ENCODE measurements around the gene SLC25A39. TPM values are rescaled to one million over a fixed set of nuclear protein-coding genes. Genes with fewer than 3 reads are reported as not detected.

The SLC25A39 gene
- total and polyA plus RNA-seq, 2 donors (not counting 1 experiment from before 2014, with no cell fraction given) = 35.3 to 70.2 TPM

- Histone ChIP-seq H3K9me3 (ENCODE audit: control insufficient read depth, insufficient read depth, low read depth, low read length) (no peaks in the 10 kb centered on the region), H3K27ac (ENCODE audit: insufficient read depth, low read length) (no peak overlapping the region), H3K36me3 (ENCODE audit: control insufficient read depth, insufficient read depth, low read length) (no peaks in the 10 kb centered on the region), H3K4me3 (replicated peaks in 1 of 4; ENCODE audit: control extremely low read depth in 1 of 4, insufficient read depth in 1 of 4, low read depth in 3 of 4, low read length in 4 of 4) (no peak overlapping the region), H4K20me1 (ENCODE audit: control insufficient read depth, extremely low read depth, insufficient read depth, low read length) (no peaks in the 10 kb centered on the region), H2AFZ (ENCODE audit: low read length) (no peak overlapping the region), H3K9ac (ENCODE audit: insufficient read depth, low read length) (no peak overlapping the region), H3K27me3 (ENCODE audit: control insufficient read depth, insufficient read depth, low read length) (peaks cover 12% of the 10 kb centered on the region), H3K79me2 (ENCODE audit: control insufficient read depth, insufficient read depth, low read length) (no peaks in the 10 kb centered on the region), H3K4me2 (ENCODE audit: extremely low read depth, insufficient read depth, low read length) (no peak overlapping the region), H3K4me1 (ENCODE audit: control insufficient read depth, extremely low read depth, insufficient read depth, low read length) (no peaks in the 10 kb centered on the region)
- no peak for TF ChIP-seq CTCF (conservative IDR thresholded peaks at IDR 0.05 in 1 of 2, IDR thresholded peaks at IDR 0.05 in 1 of 2; ENCODE audit: low read depth in 1 of 2, low read length in 2 of 2)
- no peak for TF ChIP-seq EZH2 (IDR thresholded peaks at IDR 0.05; ENCODE audit: low read length, missing control alignments)
- no peak for DNase-seq (ENCODE audit: low read depth in 2 of 2)
These were observed 20.0 kb downstream of the SLC25A39 start for GRCh38 chr17:44304651-44305050.

- DNase-seq (ENCODE audit: low read depth in 2 of 2) = no peak
- Histone ChIP-seq H3K36me3 (ENCODE audit: control insufficient read depth, insufficient read depth, low read length) (no peaks in the 10 kb centered on the region), H3K4me2 (ENCODE audit: extremely low read depth, insufficient read depth, low read length) (no peak overlapping the region), H2AFZ (ENCODE audit: low read length) (no peak overlapping the region), H3K4me3 (replicated peaks in 1 of 4; ENCODE audit: control extremely low read depth in 1 of 4, insufficient read depth in 1 of 4, low read depth in 3 of 4, low read length in 4 of 4) (no peak overlapping the region), H3K79me2 (ENCODE audit: control insufficient read depth, insufficient read depth, low read length) (no peaks in the 10 kb centered on the region), H4K20me1 (ENCODE audit: control insufficient read depth, extremely low read depth, insufficient read depth, low read length) (no peaks in the 10 kb centered on the region), H3K4me1 (ENCODE audit: control insufficient read depth, extremely low read depth, insufficient read depth, low read length) (no peaks in the 10 kb centered on the region), H3K9me3 (ENCODE audit: control insufficient read depth, insufficient read depth, low read depth, low read length) (no peaks in the 10 kb centered on the region), H3K27me3 (ENCODE audit: control insufficient read depth, insufficient read depth, low read length) (peaks cover 4% of the 10 kb centered on the region), H3K9ac (ENCODE audit: insufficient read depth, low read length) (no peak overlapping the region), H3K27ac (ENCODE audit: insufficient read depth, low read length) (no peak overlapping the region)
- TF ChIP-seq CTCF (conservative IDR thresholded peaks at IDR 0.05 in 1 of 2, IDR thresholded peaks at IDR 0.05 in 1 of 2; ENCODE audit: low read depth in 1 of 2, low read length in 2 of 2) = no peak
- TF ChIP-seq EZH2 (IDR thresholded peaks at IDR 0.05; ENCODE audit: low read length, missing control alignments) = no peak
These were observed 26.6 kb downstream of the SLC25A39 start for GRCh38 chr17:44297975-44298374.

GRCh38 chr17:44293509-44294226 lies 31.0 kb downstream of the SLC25A39 start:
- H3K9ac ChIP-seq (ENCODE audit: insufficient read depth, low read length) = no peak overlapping the region
- H3K27ac ChIP-seq (ENCODE audit: insufficient read depth, low read length) = no peak overlapping the region
- H3K27me3 ChIP-seq (ENCODE audit: control insufficient read depth, insufficient read depth, low read length) = peaks cover 6% of the 10 kb centered on the region
- H3K79me2 ChIP-seq (ENCODE audit: control insufficient read depth, insufficient read depth, low read length) = no peaks in the 10 kb centered on the region
- H2AFZ ChIP-seq (ENCODE audit: low read length) = no peak overlapping the region
- no peak overlapping the region for H3K4me2 ChIP-seq (ENCODE audit: extremely low read depth, insufficient read depth, low read length)
- H3K4me3 ChIP-seq (replicated peaks in 1 of 4; ENCODE audit: control extremely low read depth in 1 of 4, insufficient read depth in 1 of 4, low read depth in 3 of 4, low read length in 4 of 4) = no peak overlapping the region
- no peaks in the 10 kb centered on the region for H3K36me3 ChIP-seq (ENCODE audit: control insufficient read depth, insufficient read depth, low read length)
- TF ChIP-seq EZH2 (IDR thresholded peaks at IDR 0.05; ENCODE audit: low read length, missing control alignments) = no peak
- TF ChIP-seq CTCF (conservative IDR thresholded peaks at IDR 0.05 in 1 of 2, IDR thresholded peaks at IDR 0.05 in 1 of 2; ENCODE audit: low read depth in 1 of 2, low read length in 2 of 2) = no peak
- H4K20me1 ChIP-seq (ENCODE audit: control insufficient read depth, extremely low read depth, insufficient read depth, low read length) = no peaks in the 10 kb centered on the region
- H3K4me1 ChIP-seq (ENCODE audit: control insufficient read depth, extremely low read depth, insufficient read depth, low read length) = no peaks in the 10 kb centered on the region
- no peaks in the 10 kb centered on the region for H3K9me3 ChIP-seq (ENCODE audit: control insufficient read depth, insufficient read depth, low read depth, low read length)
- DNase-seq (ENCODE audit: low read depth in 2 of 2) = no peak
